Bladder microvascular endothelial cell (primary cell): ENCODE data around the gene RMDN2. TPM values are rescaled to one million over a fixed set of nuclear protein-coding genes. Genes with fewer than 3 reads are reported as not detected.

Source experiments
- total RNA-seq: library from RNA; depleted of rRNA; stranded (reverse); fragments of >200 nt; gene quantifications from 2 replicates; pipeline ENCODE4 v1.2.3, GENCODE V29; 2014

Gene RMDN2, protein sequence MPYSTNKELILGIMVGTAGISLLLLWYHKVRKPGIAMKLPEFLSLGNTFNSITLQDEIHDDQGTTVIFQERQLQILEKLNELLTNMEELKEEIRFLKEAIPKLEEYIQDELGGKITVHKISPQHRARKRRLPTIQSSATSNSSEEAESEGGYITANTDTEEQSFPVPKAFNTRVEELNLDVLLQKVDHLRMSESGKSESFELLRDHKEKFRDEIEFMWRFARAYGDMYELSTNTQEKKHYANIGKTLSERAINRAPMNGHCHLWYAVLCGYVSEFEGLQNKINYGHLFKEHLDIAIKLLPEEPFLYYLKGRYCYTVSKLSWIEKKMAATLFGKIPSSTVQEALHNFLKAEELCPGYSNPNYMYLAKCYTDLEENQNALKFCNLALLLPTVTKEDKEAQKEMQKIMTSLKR
- total RNA-seq, result 1.8 and 2.3 TPM in 2 replicates

GRCh38 chr2:37925063-37925897 is at the start of gene RMDN2:
Gene RMDN2 (plus strand): TSS chr2:37925287. CDS start chr2:37929278, 3,991 bp downstream.

Other genes starting within 250 kb of the RMDN2 start
- gene CYP1B1, start 150.9 kb downstream of the RMDN2 start, total RNA-seq, result 0.06 and 1.5 TPM in 2 replicates